ENCODE data around the gene PHF12.

PHF12 gene

DNA sequence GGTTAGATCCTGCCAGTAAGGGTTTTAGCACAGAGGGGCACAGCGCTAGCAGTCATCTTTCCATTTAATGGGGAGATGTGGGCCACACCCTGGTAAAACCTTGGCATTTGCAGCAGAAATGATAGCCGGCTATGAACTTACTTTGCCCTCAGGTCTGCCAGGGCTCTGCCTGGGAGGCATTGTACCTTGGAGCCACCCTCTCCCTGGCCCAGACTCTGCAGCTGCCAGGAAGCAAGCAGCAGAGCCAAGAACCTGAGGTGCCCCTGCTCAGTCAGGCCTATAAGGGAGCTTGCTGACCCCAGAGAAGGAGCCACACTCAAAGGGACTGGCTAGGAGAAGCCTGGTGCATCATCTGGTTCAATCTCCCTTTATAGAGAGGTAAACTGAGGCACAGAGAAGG lies 23.7 kb upstream of the PHF12 start:
- no peak for DNase-seq

DNA sequence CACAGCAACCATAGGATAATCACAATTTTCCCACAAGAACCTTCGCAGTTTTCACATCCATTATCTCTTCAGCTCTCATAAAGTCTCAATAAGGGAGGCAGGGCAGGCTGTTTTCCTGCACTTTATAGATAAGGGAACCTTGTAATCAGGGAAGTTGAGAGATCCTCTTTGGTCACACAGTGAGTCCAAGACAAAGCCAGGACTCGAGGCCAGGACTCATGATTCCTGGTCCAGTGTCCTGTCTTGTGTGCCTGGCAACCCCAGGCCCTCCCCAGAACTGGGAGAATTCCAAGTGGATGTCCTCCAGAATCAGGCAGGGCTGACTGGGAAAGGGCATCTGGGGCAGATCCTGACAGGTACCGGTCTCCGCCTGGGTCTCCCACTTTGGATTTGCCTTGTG lies 23.1 kb upstream of the PHF12 start:
- DNase-seq: no peak

DNA sequence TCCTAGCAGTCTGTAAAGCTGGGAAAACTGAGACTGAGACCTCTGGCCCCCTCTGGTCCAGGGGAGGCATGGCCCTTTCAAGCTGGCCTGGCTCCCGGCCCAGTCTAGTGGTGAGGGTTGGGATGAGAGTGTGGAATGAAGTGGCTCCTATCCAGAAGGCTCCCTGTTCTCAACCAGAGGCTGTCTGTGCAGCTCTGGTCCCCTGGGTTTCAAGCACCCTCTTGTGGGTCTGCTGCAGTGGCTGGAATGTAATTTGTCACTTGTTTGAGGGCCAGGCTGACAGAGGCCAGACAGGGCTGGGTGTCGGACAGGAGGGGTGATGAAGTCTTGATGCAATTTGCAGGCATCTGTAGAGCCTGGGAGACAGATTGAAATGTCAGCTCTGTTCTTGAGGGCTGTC lies 22.1 kb upstream of the PHF12 start:
- no peak for DNase-seq

DNA sequence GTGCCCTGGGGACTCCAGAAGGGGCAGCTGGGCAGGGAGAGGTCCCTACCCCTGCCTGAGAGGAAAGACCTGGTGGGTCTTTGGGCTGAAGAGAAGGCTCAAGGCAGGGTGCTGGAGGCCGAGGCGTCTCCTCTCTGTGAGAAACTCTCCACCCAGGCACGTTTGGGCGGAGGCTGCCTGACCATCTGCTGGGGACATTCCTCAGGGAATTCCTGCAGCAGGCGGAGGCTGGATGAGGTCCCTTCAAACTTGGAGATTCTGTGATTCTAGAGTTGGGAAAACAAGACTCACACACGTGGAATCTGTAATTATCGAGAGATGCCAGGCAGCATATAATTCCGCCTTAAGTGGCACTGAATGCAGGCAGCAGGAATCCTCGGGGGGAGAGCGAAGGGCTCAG lies 21.1 kb upstream of the PHF12 start:
- no peak for DNase-seq

DNA sequence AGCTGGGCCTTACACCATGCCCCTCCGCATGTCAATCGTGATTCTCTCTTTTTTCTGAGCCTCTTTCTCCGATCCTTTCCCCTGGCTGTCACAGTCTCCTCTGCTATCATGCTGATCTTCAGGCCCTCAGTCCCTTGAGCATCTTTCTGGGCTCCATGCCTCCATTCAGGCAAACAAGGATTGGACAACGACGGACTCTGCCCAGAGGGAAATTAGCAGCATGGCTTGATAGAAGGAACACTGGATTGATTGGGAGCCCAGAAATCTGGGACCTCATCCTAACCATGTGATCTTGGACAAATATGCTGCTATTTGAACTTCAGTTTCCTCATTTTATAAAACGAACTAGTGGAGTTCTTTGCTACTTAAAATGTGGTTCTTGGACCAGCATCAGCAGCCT lies 19.6 kb upstream of the PHF12 start:
- no peak for DNase-seq

DNA sequence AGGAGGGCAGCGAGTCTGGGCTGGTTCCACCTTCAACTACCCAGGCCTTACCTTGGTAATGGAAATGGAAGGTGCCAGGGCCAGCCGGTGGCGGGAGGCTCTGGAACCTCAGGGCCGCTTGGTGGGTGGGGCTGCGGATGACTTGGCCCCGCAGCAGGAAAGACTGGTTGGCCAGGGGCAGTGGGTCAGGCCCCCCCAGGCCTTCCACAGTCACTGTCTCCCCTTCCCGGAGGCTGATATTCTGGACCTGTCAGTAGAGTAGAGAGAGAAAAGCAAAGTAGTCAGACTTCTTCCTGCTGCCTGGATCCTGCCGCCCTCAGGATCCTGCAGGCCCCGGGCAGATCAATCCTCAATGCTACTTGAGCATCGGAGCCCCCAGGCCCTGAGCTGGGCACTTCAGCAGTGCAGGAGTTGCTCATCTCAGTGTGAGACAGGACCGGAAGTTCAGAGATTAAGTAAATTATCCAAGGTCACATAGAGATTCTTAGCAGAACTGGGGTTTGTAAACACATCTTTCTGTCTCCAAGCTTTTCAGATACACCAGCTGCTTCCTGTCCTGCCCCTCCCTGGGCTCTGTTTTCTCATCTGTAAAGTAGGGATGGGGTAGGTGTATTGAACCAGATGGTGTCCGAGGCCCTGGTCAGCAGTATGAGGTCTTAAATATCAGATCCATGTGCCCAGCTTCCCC lies 18.5 kb upstream of the PHF12 start:
- DNase-seq: no peak

DNA sequence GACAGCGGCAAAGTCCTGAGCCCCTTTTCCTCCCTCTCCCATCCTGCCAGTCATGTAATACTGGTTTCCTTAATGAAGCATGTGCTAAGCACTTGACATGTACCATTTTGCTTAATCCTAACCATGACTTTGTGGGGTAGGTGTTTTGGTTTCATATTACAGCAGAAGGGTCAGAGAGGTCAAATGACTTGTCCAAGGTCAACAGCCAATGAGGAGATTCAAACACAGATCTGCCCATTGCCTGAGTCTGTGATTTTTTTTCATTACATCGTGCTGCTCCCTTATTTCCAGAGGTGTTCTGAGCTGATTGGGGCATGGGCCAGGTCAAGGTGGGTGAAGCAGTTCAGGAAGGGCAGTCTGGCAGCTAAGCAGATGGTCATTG lies 17.6 kb upstream of the PHF12 start:
- DNase-seq: no peak

DNA sequence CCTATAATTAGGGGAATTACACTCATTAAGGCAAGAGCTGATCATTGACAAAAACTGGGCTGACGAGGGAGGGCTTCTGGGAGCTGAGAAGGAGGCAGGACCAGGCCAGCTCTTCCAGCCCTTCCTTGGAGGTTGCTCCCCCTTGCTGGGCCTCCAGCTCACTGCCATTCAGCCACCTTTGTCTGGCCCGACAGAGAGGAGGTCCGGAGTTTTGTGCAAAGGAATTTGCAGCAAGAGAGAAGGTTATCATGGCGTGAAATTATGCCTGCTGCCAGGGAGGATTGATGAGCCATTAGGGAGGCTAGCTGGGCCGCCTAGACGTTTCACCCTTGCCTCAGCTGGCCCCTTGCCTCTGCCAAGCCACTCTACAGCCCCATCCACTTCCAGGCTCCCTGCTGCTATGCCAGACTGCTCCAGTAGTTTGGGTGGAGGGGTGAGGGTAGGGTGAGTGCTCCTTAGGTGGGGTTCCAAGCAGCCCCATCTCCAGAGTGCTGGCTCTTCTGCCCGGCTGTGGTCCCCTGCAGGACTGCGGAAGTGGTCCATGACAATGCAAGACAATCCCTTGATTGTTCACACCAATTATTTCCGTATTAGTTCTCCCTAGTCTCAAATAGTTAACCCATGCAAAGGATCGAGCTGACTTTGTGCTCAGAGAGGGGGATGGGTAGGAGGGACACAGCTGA lies 17.1 kb upstream of the PHF12 start:
- DNase-seq: no peak

DNA sequence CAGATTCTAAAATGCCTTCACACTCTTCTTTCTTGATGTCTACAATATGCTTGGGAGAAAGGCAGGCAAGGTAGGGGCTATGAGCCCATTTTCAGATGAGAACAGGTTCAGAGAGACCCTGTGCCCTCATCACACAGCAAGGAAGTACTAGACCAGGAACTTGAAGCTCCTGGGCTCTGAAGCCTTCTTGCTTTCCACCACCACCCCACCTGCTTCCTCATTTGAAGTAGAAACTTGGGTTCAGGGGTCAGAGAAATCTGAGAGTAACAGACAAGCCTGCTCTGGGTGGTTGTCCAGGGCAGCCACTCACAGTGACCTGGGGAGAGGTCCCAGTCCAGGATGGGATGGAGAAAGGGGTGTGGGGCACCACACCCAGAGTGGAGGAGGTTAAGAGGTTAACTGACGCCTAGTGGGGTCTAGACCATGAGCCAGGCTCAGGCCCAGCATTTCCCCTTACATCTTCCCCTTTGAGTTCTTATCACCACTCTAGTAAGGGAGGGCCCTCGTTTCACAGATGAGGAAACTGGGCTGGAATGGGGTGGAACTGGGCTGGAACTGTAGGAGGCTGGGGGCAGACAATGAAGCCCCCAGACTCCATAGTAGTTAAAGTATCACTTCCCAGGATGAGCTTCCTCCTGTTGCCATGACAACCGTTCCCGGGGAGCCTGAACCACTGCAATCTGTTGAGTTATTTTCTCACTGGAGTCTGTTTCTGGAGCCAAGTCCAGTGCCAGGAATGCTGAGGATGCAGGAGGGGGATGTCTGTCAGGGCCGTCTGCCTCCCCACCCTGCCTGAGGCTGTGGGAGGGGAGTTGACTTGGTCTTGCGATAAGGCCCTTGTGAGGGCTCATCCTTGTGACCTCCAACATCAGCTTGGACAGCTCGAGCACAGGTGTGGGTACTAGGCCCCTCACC lies 16.2 kb upstream of the PHF12 start:
- DNase-seq: no peak

DNA sequence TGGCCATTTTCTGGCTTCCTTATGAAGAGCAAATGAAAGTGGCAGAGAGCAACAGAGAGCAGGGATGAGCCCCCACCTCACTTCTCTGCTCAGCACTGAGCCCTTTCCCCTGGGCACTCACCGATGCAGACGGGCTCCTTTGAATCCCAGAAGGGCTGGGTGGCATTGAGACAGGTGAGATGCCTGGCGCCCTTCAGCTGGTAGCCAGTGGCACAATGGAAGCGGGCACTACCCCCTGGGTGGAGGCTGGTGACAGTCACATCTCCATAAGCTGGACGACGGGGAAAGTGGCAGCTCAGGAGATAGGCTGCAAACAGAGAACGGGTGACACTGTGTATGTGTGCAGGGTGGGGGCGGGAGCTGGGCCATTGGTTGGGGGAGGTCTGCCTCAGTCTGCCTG lies 12.5 kb upstream of the PHF12 start:
- no peak for DNase-seq

DNA sequence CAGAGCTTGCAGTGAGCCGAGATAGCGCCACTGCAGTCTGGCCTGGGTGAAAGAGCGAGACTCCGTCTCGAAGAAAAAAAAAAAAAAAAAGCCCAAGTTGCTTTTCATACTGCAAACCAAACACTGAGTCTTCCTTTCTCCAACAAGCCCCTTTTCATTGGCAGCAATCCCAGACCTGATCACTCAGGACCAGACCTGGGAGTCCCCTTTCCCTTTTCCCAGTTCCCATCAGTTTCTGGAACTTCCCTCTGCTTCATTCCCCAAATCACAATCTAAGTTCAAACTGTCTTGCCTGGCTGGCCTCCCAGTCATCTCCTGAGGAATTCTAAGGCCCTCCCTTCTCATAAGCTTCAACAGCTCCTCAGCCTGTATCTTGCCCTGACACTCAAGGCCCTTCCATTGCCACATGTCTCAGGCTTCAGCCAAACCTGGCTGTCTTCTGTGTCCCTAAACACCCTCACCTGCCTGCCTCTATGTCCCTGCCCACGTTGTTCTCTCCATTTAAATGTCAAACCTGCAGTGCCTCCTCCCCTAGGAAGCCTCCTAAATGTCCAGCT lies 11.8 kb upstream of the PHF12 start:
- DNase-seq: no peak

DNA sequence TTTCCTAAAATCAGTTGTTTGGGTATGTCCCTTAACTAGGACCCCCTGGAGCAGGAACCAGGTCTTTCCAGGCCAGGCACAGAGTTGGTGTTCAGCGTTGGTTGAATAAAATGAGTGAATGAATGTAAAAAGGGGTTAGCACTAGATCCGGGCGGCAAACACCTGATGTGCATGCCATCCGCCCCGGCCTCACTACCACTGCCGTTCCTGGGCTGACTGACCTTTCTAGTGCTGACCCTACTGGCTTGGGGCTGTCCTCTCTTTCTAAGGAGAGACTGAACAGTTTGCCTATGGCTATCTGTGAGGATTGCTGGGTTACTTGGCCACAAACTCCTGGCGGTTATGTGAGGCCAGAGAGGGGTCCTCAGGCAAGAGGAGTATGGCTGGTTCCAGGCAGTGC lies 10.1 kb upstream of the PHF12 start:
- no peak for DNase-seq

DNA sequence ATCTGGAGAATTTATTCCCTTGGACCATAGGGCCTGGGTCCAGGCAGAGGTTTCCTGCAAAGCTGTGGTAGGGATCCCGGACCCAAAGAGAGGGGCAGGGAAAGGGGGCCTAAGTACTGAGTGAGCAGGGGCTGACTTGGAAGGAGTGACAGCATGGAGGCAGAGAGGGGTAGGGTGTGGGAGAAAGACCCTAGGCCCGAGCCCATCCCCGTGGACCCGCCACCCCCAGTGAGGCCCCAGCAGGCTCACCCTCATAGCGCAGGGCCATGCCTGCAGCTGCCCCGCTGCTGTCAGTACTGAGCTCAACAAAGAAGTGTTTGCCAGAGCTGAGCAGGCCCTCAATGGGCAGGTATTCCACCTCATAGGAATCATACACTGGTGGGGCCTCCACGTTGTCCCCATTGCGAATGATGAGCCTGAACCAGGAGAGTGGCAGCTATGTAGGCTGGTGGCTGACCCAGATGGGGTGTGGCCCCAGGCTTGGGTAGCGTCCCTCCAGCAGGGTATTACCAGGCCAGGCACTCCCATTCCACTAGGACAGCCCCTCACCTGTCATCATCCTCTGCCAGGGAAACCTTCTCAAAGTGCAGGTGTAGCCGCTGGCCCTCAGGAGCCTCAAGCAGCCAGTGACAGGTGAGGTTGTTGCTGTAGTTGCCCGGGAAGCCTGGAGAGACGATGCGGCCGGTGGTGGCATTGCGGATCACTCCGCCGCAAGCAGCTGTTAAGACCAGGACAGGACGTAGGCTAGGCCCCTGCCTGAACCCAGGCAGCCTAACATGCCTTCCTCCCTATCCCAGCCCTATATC lies 9.1 kb upstream of the PHF12 start:
- DNase-seq: no peak

DNA sequence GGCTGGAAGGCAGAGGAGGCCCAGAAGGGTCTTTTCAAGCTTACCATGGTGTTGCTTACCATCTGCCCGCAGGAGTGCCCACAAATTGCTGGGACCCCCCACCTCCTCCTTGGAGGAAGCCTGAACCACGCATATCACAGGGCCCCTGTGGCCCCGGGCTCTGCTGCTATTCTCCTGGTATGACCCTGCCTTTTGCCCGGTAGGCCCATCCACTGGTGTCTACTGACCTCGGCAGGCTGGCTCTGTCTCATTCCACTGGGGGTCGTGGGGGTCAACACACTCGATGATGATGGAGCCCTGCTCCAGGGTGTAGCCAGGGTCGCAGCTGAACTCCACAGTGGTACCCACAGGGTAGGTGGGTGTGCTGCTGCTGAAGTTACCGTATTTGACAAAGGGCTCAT lies 8.2 kb upstream of the PHF12 start:
- no peak for DNase-seq

DNA sequence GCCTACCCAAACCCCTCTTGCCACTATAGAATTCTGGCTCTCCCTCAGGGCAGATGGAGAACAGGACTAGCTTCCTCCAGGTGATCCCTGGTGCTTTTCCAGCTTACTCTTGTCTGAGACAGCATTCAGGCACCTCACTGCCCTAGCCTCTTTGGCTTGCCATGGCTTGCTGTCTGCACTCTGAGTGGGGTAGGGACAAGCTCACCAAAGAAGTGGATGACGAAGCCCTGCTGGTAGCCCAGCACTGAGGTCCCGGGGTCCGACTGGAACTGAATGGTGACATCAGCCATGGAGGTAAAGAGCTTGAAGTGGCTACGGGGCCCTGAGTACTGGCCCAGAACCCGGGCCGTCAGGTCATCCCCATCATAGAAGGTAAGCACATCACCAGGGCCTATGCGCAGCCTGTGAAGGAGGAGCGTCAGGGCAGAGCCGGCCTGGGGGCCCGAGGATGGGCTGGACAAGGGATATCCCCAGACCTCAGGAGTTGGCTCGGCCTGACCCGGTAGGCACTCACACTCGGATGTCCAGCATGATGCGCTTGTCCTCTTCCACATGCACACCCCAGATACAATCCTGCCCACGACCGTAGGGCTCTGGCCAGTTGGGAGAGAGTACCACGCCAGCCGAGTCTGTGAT lies 7.6 kb upstream of the PHF12 start:
- no peak for DNase-seq

DNA sequence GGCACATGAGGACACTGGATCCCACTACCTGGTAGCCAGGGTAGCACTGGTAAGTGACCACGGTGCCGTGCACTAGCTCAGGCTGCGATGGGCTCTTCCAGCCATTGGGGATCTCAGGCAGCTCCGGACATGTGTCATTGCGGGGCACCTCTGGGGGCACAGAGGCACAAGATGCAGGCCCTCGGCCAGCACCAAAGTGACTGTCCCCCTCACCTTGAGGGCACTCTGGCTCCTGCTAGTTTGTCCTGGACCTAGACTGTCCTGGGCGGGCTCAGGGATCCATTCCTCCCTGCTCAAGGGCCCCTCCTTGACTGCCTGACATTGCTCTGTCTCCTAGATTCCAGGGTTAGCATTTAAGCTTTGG lies 6.7 kb upstream of the PHF12 start:
- DNase-seq: no peak

DNA sequence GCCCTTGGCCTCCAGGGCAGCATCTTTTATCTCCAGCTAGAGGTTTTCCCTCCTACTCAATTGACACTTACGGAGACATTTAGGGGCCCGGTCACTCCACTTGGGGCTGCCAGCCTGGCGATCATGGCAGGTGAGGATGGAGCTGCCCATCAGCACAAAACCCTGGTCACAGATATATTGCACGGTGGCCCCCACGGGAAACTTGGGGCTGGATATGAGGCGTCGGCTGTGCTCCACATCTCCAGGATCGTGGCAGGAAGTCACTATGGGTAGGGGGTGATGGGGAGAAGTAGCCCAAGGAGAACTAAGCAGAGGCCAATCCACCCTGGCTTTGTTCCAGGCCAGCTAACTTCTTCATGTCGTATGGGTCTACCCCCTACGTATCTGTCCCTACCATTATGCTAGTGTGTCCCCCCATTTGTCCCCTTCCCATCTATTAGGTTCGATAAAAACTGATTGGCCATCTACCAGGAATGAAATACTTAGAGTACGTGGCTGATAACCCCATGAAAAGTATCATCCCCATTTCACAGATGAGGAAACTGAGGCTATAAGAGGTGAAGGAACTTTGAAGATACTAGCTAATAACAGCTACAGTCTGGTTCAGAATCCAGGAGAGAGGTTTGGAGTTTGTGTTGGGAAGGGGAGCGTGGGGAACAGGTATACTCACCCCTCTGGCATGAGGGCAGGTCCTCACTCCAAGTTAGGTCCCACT lies 6.1 kb upstream of the PHF12 start:
- DNase-seq: no peak

DNA sequence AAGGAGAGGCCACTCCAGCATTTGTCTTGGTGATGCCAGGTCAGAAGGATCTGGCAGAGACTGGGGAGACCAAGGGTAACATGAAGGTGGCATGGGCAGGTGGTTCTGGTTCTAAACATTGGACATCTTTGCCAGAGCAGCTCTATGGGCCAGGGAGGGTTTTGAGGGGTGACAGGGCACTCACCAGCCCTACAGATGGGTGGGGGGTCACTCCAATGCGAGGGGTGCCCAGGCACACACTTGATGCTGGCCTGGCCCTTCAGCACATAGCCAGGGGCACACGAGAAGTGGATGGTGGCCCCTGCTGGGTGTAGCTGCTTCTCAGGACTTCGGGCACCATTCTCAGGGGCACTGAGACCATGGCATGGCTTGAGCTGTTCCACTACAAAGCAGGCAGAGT lies 5.5 kb upstream of the PHF12 start:
- DNase-seq: no peak

DNA sequence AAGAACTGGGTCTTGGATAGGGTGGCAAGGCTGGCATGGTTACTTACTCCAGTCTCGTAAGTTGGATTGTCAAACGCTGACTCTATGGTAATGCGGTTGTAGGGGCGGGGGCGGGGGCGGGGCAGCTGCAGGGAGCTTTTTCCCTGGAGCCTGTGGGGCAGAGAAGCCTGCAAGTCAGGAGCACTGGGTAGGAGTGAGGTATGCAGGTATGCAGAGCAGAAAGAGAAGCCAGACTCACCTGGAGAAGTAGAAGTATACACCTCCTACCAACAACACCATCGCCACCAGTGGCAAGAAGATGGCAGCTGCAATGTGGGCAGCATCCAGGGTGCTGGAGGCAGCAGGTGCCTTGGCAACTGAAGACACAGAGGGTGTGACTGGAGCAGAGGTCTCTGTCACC lies 4.8 kb upstream of the PHF12 start:
- no peak for DNase-seq

DNA sequence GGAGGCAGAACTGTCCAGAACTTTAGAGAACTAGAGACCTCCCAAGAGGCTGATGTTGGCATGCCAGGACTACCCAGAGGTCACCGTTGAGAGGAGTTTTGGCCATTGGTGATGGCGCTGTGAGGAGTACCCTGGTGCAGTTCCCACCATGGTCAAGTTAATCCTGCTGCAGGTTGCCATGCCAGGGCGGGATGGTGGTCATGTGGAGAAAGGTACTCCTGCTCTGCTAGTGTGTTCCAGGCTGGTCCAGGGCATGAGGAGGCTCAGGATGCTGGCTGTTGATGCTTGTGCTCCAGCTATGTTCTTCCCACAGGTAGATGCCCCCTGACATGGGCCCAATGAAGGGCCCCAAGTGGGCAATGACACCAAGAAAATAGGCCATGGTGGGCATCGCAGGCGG lies 4.1 kb upstream of the PHF12 start:
- no peak for DNase-seq

DNA sequence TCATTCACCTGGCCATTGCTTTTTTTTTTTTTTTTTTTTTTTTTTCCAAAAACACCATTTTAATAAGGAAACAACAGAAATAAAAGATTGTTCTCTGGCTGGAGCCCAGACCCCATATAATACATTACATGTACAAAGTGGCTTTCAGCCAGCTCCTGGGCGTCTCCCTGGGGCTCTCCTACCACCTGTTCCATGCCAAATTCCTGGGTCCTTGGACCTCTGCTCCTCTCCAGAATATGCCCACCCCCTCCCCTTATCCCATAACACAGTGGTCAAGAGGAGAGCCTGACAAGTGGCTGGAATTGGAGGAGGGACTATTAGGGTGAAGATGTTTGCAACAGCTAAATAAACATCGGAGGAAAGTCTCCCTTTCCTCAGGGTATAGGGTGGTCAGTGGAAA lies 3.6 kb upstream of the PHF12 start:
- no peak for DNase-seq
